Measurements from ENCODE around the gene PDE1A. TPM values are rescaled to one million over a fixed set of nuclear protein-coding genes. Genes with fewer than 3 reads are reported as not detected.

PDE1A gene
- total and polyA plus RNA-seq, 12 donors = 4.0 to 17.4 (median 5.8) TPM

GRCh38 chr2:182228741-182229140 lies 198.1 kb downstream of the PDE1A start:
- Histone ChIP-seq H3K4me3 (no peak overlapping the region), H3K4me1 (replicated peaks in 1 of 2) (no peaks in the 10 kb centered on the region), H3K27me3 (no peaks in the 10 kb centered on the region), H3K9me3 (replicated peaks in 1 of 3) (no peaks in the 10 kb centered on the region), H3K36me3 (replicated peaks in 1 of 2) (no peaks in the 10 kb centered on the region), H3K27ac (no peak overlapping the region)
- 76 to 92% (median 88%) methylated on average over 2 of the region's 2 CpGs for WGBS, 4 donors
- intact Hi-C loops (cut with DNase I) = no loop called here
- TF ChIP-seq POLR2A (IDR thresholded peaks at IDR 0.05) = no peak
- TF ChIP-seq, protein P1, sequence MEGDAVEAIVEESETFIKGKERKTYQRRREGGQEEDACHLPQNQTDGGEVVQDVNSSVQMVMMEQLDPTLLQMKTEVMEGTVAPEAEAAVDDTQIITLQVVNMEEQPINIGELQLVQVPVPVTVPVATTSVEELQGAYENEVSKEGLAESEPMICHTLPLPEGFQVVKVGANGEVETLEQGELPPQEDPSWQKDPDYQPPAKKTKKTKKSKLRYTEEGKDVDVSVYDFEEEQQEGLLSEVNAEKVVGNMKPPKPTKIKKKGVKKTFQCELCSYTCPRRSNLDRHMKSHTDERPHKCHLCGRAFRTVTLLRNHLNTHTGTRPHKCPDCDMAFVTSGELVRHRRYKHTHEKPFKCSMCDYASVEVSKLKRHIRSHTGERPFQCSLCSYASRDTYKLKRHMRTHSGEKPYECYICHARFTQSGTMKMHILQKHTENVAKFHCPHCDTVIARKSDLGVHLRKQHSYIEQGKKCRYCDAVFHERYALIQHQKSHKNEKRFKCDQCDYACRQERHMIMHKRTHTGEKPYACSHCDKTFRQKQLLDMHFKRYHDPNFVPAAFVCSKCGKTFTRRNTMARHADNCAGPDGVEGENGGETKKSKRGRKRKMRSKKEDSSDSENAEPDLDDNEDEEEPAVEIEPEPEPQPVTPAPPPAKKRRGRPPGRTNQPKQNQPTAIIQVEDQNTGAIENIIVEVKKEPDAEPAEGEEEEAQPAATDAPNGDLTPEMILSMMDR (IDR thresholded peaks at IDR 0.05) = no peak
- DNase-seq = no peak

GRCh38 chr2:182228073-182228473 lies 198.8 kb downstream of the PDE1A start:
- intact Hi-C loops (cut with DNase I) = no loop called here

GRCh38 chr2:182226807-182227206 lies 200.0 kb downstream of the PDE1A start:
- Histone ChIP-seq H3K36me3 (replicated peaks in 1 of 2) (no peaks in the 10 kb centered on the region), H3K27ac (no peak overlapping the region), H3K27me3 (no peaks in the 10 kb centered on the region), H3K4me1 (replicated peaks in 1 of 2) (no peaks in the 10 kb centered on the region), H3K4me3 (no peak overlapping the region), H3K9me3 (replicated peaks in 1 of 3) (no peaks in the 10 kb centered on the region)
- TF ChIP-seq POLR2A (IDR thresholded peaks at IDR 0.05) = no peak
- TF ChIP-seq, protein P1 (IDR thresholded peaks at IDR 0.05) = no peak
- intact Hi-C loops (cut with DNase I) = no loop called here
- 85 to 93% (median 89%) methylated on average over 4 of the region's 4 CpGs for WGBS, 4 donors
- no peak for DNase-seq

More at GRCh38 chr2:182228073-182228473, 198.8 kb downstream of the PDE1A start:
- no peak overlapping the region for H3K4me3 ChIP-seq
- 35 to 65% (median 54%) methylated on average over 2 of the region's 2 CpGs for WGBS, 4 donors
- DNase-seq = no peak
- TF ChIP-seq, protein P1 (IDR thresholded peaks at IDR 0.05) = no peak
- no peak for TF ChIP-seq POLR2A (IDR thresholded peaks at IDR 0.05)
- H3K27ac ChIP-seq = no peak overlapping the region
- no peaks in the 10 kb centered on the region for H3K27me3 ChIP-seq
- no peaks in the 10 kb centered on the region for H3K4me1 ChIP-seq (replicated peaks in 1 of 2)
- H3K36me3 ChIP-seq (replicated peaks in 1 of 2) = no peaks in the 10 kb centered on the region
- no peaks in the 10 kb centered on the region for H3K9me3 ChIP-seq (replicated peaks in 1 of 3)

GRCh38 chr2:182224669-182225068 lies 202.2 kb downstream of the PDE1A start:
- Histone ChIP-seq H3K4me3 (no peak overlapping the region), H3K27ac (no peak overlapping the region), H3K36me3 (replicated peaks in 1 of 2) (no peaks in the 10 kb centered on the region), H3K27me3 (no peaks in the 10 kb centered on the region), H3K4me1 (replicated peaks in 1 of 2) (no peaks in the 10 kb centered on the region), H3K9me3 (replicated peaks in 1 of 3) (no peaks in the 10 kb centered on the region)
- 83 to 92% (median 88%) methylated on average over 3 of the region's 3 CpGs for WGBS, 4 donors
- TF ChIP-seq, protein P1 (IDR thresholded peaks at IDR 0.05) = no peak
- no peak for TF ChIP-seq POLR2A (IDR thresholded peaks at IDR 0.05)
- DNase-seq = no peak
- intact Hi-C loops (cut with DNase I) = no loop called here

All from adrenal gland (tissue), 12 donors.